GM18861 (cell line): Measurements from ENCODE around the gene GALNT9.

Experiments
- ATAC-seq: cut with Tn5 transposase; IDR thresholded peaks from one replicate; pipeline ENCODE4 v1.9.1; 2021; ENCODE audit not compliant: unreplicated experiment

GALNT9 gene

DNA sequence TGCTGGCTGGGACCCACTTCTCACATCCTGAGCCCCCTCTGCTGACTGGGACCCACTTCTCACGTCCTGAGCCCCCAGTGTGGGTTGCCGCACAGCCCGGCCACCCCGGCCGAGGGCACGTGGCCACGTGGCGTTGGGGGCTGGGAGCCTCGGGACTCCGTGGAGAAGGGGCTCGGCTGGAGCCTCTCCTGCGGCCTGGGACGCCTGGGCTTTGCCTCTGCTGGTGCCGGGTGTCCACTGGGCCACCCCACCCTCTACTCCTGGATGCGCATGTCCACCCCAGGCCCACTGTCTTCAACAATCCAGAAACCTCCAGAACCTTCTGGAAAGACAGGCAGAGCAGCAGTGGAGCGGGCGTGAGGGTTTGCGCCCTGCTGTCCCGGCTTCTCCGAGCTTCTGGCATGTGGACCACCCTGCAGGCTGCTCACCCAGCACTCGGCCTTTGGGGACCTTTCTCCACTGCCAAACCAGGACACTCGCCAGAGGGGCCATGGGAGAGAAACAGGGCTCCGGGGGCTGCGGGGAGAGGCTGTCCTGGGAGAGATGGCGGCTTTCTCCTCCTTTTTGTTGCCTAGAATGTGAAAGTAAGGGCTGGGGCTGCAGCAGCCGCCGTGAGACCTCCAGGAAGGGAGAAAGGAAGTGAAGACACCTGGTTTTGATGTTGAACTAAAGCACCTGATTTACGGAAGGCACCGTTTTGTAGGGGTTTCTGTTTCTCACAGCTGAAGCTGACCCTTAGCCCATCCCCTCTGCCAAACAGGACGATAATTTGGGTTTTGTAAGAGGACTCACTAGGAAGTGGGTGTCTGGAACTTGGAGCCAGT is 155.2 kb downstream of the GALNT9 start:
- no peak for ATAC-seq

DNA sequence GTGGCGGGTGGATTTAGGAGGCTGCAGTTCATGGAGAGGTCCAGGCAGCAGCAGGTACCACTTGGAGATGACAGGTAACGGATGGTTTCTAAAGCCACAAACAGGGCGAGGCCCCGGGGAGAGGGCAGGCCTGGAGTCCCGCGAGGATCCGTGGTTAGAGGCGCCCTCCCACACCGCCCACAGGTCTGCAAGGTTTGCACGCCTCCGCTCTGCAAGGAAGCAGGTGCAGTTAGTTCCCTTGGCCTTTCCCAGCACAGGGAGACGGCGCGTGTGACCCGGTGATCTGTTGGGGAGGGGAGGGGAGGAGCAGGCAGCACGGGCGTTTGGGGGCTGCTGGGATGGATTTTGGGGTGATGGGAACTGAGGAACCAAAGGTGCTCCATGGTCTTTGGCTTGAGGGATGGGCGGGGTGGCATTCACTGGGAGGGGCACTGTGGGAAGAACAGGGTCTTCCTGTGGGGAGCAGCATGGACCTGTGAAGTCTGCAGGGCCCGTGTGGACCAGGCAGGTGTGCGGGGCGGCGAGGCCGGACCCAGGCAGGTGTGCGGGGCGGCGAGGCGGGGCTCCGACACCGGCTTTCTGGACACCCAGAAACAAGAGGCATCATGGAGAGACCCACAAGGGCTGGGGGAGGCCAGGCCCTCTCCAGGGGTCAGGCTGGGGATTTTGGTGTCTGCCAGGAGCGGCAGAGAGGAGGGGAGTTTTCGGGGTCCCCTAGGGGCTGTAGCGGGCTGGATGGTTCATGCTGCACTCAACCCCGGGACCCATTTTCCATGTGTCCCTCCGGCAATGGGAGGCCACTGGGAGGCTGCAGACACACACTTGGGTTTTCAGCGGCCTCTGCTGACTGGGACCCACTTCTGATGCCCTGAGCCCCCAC is 156.0 kb downstream of the GALNT9 start:
- no peak for ATAC-seq

DNA sequence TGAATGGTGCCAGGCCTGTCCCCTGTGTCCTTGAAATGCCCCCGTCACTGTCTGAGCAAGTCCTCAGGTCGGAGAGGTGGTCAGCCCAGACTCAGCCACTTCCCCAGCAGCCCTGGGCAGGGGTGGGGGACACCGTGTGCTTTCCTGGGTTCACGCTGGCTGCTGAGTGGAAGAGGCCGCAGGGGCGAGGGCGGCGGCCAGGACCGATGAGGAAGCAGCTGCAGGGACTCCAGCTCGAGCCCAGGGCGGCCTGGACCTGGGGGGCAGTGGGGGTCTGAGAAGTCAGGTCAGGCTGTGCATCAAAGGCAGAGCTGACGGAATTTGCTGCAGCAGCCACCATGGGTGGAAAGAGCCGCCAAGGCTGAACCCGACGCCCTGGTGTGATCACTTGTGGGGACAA is 156.8 kb downstream of the GALNT9 start:
- ATAC-seq: no peak

DNA sequence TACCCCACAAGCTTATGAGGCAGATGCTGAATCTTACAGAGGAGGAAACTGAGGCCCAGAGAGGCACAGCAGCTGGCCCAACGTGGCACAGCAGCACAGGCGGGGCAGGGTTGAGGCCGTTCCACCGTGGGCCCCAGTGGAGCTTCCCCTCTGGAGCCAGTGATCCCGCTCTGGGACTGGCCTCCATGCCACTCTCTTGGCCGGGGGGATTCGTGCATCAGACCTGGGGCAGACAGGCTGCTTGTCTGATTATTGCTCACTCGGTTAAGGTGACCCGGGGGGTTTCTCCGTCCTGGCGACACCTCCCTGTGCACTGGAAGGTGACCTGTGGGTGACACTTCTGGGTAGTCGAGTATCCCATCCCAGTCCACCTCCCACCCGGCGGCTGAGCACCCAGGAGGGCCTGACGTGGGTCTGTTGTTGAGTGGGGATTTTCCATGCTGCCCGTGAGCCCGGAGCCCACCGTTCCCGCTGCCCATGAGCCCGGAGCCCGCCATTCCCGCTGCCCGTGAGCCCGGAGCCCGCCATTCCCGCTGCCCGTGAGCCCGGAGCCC is 157.3 kb downstream of the GALNT9 start:
- ATAC-seq: no peak

DNA sequence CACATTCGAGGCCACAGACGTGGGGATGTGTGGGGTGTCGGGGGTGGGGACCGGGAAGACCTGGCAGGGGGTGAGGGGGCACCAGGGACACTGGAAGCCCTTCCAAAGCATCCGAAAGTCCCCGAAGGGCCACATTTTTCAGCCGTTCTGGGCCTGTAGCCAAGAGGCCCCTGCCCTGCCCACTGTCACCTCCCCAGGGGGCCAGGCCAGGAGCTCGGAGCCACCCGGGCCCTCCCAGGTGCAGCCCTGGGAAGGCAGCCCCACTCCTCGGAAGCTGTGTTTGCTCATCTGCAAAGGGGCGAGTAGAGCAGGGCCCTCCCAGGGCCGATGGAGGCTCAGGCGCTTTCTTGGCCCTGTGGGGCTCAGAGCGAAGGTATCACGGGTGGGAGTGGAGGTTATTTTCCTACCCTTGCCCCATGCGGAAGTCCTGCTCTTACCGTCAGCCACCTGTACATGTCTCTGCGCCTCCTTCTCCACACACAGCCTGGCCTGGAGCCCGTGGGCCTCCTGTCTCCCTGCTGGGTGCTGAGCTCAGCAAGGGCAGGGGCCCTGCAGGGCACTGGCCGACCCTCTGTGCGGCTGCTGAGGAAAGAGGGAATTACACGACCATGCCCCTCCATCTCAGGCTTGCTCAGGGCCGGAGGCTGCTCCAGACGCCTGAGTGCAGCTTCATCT is 158.0 kb downstream of the GALNT9 start:
- no peak for ATAC-seq

DNA sequence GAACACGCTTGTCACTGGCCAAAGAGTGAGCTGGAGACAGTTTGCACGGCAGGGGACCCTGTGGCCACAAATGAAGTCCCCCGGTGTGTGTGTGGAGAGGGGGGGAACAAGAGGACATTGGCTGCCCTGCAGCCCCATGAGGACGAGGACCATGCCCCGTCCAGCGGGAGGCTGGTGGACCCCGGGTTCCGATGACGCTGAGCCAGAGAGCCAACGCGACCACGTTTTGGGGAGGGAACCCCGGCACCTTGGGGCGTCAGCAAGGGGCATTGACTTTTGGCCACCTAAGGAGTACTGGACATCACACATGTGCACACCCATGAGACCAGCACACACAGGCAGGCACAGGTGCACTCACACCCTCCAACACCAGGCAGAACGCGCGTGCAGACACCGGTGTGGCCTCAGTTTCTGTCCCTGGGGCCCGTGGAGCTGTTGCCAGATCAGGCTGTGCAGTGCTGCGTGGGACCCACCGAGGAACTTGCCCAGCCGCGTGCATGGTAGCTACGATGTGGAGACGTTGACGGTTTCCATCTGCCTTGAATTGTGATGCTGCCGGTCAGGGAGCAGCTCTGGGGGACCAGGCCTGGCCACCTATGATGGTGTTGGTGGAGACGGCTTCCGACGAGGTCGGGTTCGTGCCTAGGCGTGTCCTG is 158.6 kb downstream of the GALNT9 start:
- ATAC-seq: no peak

DNA sequence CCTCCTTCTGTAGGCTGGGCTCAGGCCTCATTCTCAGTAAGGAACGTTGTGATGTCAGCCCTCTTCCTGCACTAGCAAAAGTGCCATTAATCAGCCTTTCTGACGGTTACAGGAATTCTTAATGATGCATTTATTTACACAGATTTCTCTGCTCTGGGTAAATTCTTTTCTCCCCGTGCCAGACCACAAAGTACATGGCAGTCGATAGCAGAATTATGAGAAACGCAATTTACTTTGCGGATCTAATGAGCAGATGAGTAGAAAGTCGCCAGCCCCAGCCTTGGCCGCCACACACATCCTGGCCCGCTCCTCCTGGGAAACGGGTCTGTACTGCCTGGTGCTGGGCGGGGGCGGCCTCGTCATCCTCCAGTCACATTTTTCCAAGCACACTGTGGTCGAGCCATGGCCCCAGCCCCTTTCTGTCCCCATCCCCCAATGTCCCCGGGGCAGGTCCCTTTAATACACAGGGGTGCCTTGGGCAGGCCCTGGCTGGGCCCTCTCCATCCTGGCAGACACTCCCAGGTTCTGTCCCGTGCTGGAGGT is 159.2 kb downstream of the GALNT9 start:
- ATAC-seq: no peak

DNA sequence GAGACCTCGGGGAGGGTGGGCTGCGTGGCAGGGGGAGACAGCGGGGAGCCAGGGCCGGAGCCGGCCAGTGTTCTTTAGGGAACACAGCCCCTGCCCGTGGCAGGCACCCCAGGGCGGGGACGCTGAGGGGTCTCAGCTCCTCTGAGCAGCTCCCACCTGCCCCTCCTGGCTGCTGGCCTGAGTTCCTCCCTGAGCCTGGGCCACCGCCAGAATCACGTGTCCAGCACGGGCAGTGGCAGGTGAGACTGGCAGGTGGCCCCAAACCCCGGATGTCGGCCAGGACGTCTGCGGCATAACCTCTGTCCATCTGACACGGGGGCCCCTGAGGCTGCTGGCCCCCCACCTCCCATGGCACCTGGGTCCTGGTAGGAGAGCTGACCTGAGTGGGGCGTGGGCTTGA is 160.0 kb downstream of the GALNT9 start:
- ATAC-seq: no peak

DNA sequence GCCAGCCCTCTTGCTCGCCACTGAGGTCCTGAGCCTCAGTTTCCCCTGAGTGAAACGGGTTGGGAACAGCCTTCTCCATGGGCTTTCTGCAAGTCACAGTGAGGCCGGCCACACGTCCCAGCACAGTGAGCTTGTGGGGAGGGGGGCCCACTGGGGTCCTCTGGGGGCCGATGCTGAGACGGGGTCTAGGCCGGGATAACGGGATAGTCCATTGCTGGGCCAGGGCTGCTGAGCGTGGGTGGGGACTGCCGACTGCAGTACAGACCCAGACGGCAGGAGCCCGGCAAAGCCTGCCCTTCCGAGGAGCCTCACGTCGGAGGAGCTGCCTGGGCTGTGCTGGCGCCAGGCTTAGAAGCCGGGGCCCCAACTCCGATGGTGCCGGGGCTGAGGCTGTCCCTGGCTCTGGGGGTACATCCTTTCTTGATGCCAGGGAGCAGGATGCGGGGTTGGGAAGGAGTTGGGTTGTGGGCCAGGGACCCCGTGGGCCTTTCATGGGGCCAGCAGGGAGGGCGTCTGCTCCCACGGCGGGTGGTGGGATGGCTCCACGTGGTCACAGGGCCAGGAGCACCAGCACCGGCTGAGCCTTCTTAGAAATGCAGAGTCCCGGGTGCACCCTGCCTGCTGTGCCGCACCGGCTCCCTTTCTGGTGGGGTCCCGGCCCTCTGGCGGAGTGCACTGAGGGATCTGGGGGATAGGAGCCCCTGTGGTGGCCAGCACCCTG is 160.9 kb downstream of the GALNT9 start:
- no peak for ATAC-seq

DNA sequence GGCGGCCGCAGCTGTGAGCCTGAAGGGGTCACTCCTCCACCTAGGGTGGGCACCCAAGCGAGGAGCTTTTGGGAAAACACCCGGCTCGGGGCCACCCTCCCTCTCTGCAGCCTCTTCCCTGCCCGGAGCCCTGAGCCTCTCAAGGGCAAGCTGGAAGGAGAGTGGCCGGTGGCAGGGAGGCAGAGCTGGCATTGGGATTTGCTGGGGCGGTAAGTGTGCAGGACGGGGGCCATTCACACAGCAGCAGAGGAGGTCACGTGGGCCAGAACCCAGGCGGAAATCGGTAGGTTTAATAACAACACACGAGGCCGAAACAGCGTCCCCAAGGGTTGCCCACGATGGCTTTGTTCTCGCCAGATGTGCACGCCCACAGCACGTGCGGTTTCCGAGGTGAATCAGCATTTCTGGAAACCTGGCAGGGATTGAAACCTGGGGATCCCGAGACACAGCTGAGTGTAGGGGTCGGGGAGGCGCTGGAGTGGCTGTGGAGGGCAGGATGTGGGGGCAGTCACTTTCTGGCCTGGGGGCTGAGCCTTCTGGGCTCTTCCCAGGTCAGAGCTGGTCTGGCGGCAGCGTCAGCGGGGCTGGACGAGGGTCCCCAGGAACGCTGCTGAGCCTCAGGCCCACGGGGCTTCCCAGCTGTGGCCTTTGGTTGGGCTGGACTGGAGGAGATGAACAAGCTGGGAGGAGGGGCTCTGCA is 161.6 kb downstream of the GALNT9 start:
- ATAC-seq: no peak

DNA sequence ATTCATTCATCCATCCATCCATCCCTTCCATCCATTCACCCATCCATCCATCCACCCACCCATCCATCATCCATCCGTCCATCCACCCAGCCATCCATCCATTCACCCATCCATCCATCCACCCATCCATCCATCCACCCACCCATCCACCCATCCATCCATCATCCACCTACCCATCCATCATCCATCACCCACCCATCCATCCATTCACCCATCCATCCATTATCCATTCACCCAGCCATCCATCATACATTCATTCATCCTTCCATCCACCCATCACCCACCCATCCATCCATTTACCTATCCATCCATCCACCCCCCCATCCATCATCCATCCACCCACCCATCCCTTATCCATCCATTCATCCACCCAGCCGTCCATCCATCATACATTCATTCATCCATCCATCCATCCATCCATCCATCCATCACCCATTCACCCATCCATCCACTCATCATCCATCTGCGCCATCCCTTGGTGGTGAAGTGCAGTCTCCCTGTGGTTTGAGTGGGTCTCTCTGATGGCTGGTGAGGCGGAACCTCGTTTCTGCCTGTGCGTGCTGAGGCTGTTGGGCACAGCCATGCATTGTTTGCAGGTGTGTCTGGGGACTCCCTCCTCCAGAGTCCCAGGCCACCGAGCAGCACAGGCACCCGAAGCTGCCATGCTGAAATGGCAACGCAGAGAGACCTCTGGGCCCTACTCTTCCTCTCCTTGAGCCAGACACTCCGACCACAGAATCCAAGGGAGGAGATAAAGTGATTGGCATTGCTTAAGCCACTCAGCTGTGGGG is 162.4 kb downstream of the GALNT9 start:
- no peak for ATAC-seq

DNA sequence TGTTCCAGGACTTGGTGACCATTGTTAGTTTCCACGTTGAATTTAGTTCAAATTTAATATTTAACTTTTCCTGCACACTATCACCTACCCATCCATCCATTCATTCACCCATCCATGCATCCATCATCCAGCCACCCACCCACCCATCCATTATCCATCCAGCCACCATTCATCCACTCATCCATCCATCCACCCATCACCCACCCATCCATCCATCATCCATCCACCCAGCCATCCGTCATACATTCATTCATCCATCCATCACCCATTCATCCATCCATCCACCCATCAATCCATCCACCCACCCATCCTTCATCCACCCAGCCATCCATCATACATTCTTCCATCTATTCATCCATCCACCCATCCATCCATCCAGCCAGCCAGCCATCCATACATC is 163.3 kb downstream of the GALNT9 start:
- ATAC-seq: no peak

DNA sequence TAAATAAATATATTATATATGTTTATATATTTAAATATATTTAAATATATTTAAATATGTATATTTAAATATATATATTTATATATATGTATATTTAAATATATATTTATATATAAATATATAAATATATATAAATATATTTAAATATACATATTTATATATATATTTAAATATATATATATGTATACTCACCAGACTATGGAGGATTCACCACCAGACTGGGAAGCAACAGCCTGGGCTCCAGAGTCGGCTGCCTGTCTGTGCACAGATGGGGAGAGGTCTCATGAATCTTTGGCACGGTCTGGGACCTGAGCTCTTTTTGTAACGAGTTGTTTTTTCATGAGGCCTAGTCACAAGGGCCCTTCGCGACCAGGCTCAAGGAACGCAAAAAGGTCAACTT is 163.8 kb downstream of the GALNT9 start:
- ATAC-seq: no peak

DNA sequence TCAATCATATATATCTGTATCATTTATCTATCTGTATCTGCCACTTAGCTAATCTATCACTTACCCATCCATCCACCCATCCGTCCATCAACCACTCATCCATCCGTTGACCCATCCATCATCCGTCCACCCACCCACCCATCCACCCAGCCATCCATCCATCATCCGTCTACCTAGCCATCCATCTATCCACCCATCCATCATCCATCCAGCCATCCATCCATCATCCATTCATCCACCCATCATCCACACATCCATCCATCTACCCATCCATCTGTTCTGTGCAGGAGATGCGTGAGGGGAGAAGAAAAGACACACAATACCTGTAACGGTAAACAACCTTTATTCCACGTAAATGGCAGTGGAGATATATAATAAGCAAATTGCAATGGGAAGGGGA is 165.0 kb downstream of the GALNT9 start:
- ATAC-seq: no peak

DNA sequence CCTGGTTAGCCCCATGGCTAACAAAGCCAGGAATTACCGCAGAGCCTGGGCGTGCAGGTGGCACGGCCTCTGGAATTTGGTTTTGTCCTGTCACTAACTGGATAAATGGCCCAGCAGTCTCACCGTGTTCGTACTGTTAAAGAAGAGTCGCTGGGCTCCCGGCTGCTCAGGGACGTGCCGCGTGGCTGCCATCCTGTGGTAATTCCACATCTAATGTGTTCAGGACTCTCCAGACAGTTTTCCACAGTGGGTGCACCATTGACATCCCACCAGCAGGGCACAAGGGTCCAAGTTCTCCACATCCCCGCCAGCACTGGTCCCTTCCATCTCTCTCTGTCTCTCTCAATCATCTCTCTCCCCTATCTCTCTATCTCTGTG is 165.5 kb downstream of the GALNT9 start:
- ATAC-seq: no peak

DNA sequence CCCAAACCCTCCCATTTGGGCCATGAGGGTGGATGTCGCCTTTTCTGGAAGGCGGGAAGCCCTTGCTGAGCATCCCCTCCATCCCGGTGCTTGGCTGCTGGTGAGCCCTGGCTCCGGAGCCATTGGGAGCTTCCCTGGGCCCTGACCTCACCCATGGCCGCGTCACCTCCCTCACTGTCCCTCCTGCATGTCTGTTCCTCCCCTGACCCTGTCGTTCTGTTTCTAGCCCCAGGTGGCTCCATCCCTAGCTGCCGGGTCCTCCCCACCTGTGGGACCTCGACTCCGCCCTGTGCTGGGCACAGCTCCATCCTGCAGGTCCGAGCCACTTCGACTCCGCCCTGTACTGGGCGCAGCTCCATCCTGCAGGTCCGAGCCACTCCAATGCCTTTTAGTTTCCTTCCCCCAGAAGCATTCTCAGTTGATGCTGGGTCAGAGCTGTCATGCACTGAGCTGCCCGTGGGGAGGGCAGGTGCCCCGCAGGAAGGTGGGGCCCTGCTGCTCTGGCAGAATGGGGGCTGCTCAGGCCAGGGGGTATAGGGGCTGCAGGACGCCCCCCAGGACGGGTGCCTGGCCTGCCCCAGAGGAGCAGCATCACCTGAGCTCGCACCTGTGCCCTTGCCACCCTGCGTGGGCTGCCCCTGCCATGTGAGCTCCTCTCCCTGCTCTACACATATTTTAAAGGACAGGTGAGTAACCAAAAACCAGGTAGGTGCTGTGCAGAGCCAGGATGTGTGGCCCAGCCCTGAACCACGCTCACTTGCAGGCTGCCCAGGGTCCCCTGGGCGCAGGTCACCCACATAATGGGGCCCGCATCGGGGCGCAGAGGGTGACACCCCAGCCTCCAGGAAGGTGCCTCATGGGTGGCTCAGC is 166.1 kb downstream of the GALNT9 start:
- no peak for ATAC-seq

DNA sequence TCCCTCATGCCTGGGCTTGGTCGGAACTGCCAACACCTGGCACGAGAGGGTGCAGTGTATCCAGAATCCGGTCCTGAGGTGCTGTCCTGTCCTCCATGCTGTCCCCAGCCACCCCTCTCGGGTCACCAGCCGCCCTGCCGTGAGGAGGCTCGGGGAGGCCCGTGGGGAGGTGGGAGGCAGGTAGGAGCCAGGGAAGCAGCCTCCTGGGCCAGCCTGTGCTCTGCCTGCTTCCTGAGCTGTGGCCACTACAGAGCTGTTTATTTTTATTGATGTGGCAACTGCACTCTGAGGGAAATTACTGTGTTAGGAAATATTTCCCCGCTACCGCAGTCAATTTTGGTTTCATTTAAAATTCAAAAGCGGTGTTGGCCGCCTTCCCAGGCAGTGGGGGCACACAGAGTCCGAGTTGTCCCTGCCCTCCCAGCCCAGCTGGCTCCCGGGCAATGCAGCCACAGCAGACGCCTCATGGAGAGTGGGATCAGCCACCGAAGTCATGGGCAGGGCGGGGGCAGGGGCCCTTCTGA is 166.8 kb downstream of the GALNT9 start:
- ATAC-seq: no peak
